BJ (cell line): Measurements from ENCODE around the gene POR. TPM values are rescaled to one million over a fixed set of nuclear protein-coding genes. Genes with fewer than 3 reads are reported as not detected.

Experiments used
- CTCF ChIA-PET: fragments of 350-600 bp; formaldehyde crosslinking; extraction: SDS; loops from one replicate; lab custom pipeline; 2021; ENCODE audit warnings: antibody characterized with exemption, inconsistent platforms; lab: Yijun Ruan, JAX
- POLR2A ChIA-PET: fragments of 300-600 bp; sonication (Branson Sonifier 250); formaldehyde crosslinking; extraction: SDS; loops from one replicate; lab custom pipeline; 2021; ENCODE audit warnings: antibody characterized with exemption; lab: Charles Lee
- DNase-seq: peaks from one replicate; pipeline ENCODE4 v3.0.0-alpha.2; 2011; ENCODE audit warnings: low read depth
- H3K27me3 ChIP-seq: 2 replicates; pipeline ENCODE4 v1.6.0; 2011; ENCODE audit warnings: low read length; ENCODE audit not compliant: control insufficient read depth, insufficient read depth
- H3K36me3 ChIP-seq: 2 replicates; pipeline ENCODE4 v1.5.1; 2011; ENCODE audit warnings: low read length; ENCODE audit not compliant: control insufficient read depth, insufficient read depth
- H3K4me3 ChIP-seq: 2 replicates; pipeline ENCODE4 v1.5.1; 2011; ENCODE audit warnings: low read depth, mild to moderate bottlenecking, control low read depth, low read length
- CTCF ChIP-seq: IDR thresholded peaks from 2 replicates; pipeline ENCODE4 v1.5.1; 2011; ENCODE audit warnings: low read depth, mild to moderate bottlenecking, control low read depth, inconsistent platforms, low read length, moderate library complexity; ENCODE audit not compliant: insufficient read depth
- polyA plus RNA-seq: library from polyadenylated mRNA; depleted of rRNA; stranded (reverse); fragments of >200 nt; gene quantifications from 2 replicates; pipeline ENCODE4 v1.2.3, GENCODE V29; 2011

The POR gene
- polyA plus RNA-seq, 1 experiment: 63.4 TPM

GRCh38 chr7:75994388-75995051 lies 79.6 kb downstream of the POR start, which contains the start of gene TMEM120A:
Gene TMEM120A, minus strand, starts transcription at chr7:75994595. Its CDS starts 25 bp downstream, at chr7:75994570.
- ChIA-PET POLR2A (no interaction called here), CTCF (interaction anchor here (1.0 to 1.1 kb wide), 3 partner anchors 9 to 22 kb away, joined by 3 to 5 read pairs (median 3); no protein-coding TSS in a partner anchor)
- TF ChIP-seq CTCF: peak; percentile 3; the same call in 1 of the 2 replicates
- Histone ChIP-seq H3K36me3 (peaks cover 7% of the 10 kb centered on the region), H3K4me3 (peak within 1 kb of the TSS; percentile 92), H3K27me3 (no peaks in the 10 kb centered on the region)
- DNase-seq: peak; percentile 57

GRCh38 chr7:75995052-75995471 lies 80.1 kb downstream of the POR start:
- no peak for DNase-seq
- TF ChIP-seq CTCF: no peak
- H3K36me3 ChIP-seq: peaks cover 7% of the 10 kb centered on the region
- ChIA-PET CTCF (interaction anchor here (1.0 to 1.1 kb wide), 2 partner anchors 9 to 14 kb away, joined by 3 to 5 read pairs; no protein-coding TSS in a partner anchor), POLR2A (no interaction called here)
- peak overlapping the region; percentile 32 for H3K4me3 ChIP-seq
- no peaks in the 10 kb centered on the region for H3K27me3 ChIP-seq

- Histone ChIP-seq H3K36me3 (peaks cover 9% of the 10 kb centered on the region), H3K4me3 (no peak overlapping the region), H3K27me3 (no peaks in the 10 kb centered on the region)
- CTCF ChIA-PET: interaction anchor here (1.6 kb wide), 1 partner anchor 129 kb away, joined by 5 read pairs; no protein-coding TSS in a partner anchor
- TF ChIP-seq CTCF: no peak
- POLR2A ChIA-PET: no interaction called here
- no peak for DNase-seq
Observed at GRCh38 chr7:75995996-75996395, 81.0 kb downstream of the POR start.

- POLR2A ChIA-PET: no interaction called here
- DNase-seq: no peak
- no peak for TF ChIP-seq CTCF
- Histone ChIP-seq H3K36me3 (peaks cover 9% of the 10 kb centered on the region), H3K27me3 (no peaks in the 10 kb centered on the region), H3K4me3 (no peak overlapping the region)
- CTCF ChIA-PET: interaction anchor here (0.8 to 1.6 kb wide), 2 partner anchors 12 to 130 kb away, joined by 4 to 5 read pairs; no protein-coding TSS in a partner anchor
Observed at GRCh38 chr7:75996476-75996875, 81.5 kb downstream of the POR start.

- Histone ChIP-seq H3K36me3 (peaks cover 12% of the 10 kb centered on the region), H3K27me3 (no peaks in the 10 kb centered on the region), H3K4me3 (no peak overlapping the region)
- no peak for TF ChIP-seq CTCF
- DNase-seq: no peak
- ChIA-PET POLR2A (no interaction called here), CTCF (no interaction called here)
Observed at GRCh38 chr7:75998038-75998437, 83.1 kb downstream of the POR start.
